Left hindlimb (tissue), 1 donor: ENCODE measurements around the gene ADARB1.
"Not testable (repeated sequence)": the region's sequence is repeated elsewhere in the genome, so short reads cannot be mapped to it uniquely, and the experiment has no call there.

Experiments
- DNase-seq: peaks from one replicate; pipeline ENCODE4 v3.0.0-alpha.2; 2018

ADARB1 gene

GRCh38 chr21:45074048-45074817, at the start of gene ADARB1:
ADARB1 (plus strand) TSS chr21:45074580; CDS start chr21:45171657, 97,077 bp downstream.
- DNase-seq: peak; percentile 74

- peak; percentile 23 for DNase-seq
These were observed 48.2 kb upstream of the ADARB1 start for GRCh38 chr21:45026066-45026745.

- peak; percentile 30 for DNase-seq
These were observed 47.6 kb upstream of the ADARB1 start for GRCh38 chr21:45026826-45027225.

- DNase-seq: peak; percentile 33
These were observed 46.9 kb upstream of the ADARB1 start for GRCh38 chr21:45027241-45028196.

- DNase-seq: not testable (repeated sequence)
These were observed 45.7 kb upstream of the ADARB1 start for GRCh38 chr21:45028645-45029044.

- DNase-seq: peak; percentile 72
These were observed 45.0 kb upstream of the ADARB1 start for GRCh38 chr21:45029298-45029947.

GRCh38 chr21:45029948-45030681, 44.3 kb upstream of the ADARB1 start:
- DNase-seq: peak; percentile 26

- DNase-seq: peak; percentile 36
These were observed 43.5 kb upstream of the ADARB1 start for GRCh38 chr21:45030682-45031570.

- no peak for DNase-seq
These were observed 42.7 kb upstream of the ADARB1 start for GRCh38 chr21:45031571-45032191.

- DNase-seq: peak; percentile 47
These were observed 42.0 kb upstream of the ADARB1 start for GRCh38 chr21:45032332-45032731.

- DNase-seq: peak; percentile 31
These were observed 41.2 kb upstream of the ADARB1 start for GRCh38 chr21:45032977-45033710.

- DNase-seq: peak; percentile 74
These were observed 40.4 kb upstream of the ADARB1 start for GRCh38 chr21:45033791-45034555.

GRCh38 chr21:45034556-45035476, 39.6 kb upstream of the ADARB1 start:
- DNase-seq: no peak

- no peak for DNase-seq
These were observed 38.9 kb upstream of the ADARB1 start for GRCh38 chr21:45035477-45035848.

- no peak for DNase-seq
These were observed 37.8 kb upstream of the ADARB1 start for GRCh38 chr21:45036630-45037029.

- DNase-seq: peak; percentile 22
These were observed 36.4 kb upstream of the ADARB1 start for GRCh38 chr21:45037986-45038385.

- DNase-seq: no peak
These were observed 34.8 kb upstream of the ADARB1 start for GRCh38 chr21:45039317-45040156.
